OCI-LY7 (cell line): ENCODE data around the gene HNRNPH2.

Source experiments
- CTCF ChIP-seq: fragments of 200-600 bp; sonication (generic); conservative IDR thresholded peaks from 2 replicates; pipeline ENCODE4 v1.5.1; 2014; ENCODE audit warnings: mild to moderate bottlenecking, antibody characterized with exemption, low read length, moderate library complexity, mixed read lengths
- EZH2phosphoT487 ChIP-seq: fragments of 200-600 bp; sonication (generic); IDR thresholded peaks from 2 replicates; pipeline ENCODE4 v1.6.1; 2018; ENCODE audit warnings: low read depth, borderline replicate concordance, mild to moderate bottlenecking, mixed run types, antibody characterized with exemption, low read length, moderate library complexity, mixed read lengths

- no peak for TF ChIP-seq CTCF
- TF ChIP-seq EZH2phosphoT487: no peak
These were observed 21.5 kb upstream of the HNRNPH2 start for GRCh38 chrX:101386542-101386885.
